Measurements from ENCODE around the gene SLC39A11.
"Not testable (repeated sequence)": the region's sequence is repeated elsewhere in the genome, so short reads cannot be mapped to it uniquely, and the experiment has no call there.

Gene SLC39A11

DNA sequence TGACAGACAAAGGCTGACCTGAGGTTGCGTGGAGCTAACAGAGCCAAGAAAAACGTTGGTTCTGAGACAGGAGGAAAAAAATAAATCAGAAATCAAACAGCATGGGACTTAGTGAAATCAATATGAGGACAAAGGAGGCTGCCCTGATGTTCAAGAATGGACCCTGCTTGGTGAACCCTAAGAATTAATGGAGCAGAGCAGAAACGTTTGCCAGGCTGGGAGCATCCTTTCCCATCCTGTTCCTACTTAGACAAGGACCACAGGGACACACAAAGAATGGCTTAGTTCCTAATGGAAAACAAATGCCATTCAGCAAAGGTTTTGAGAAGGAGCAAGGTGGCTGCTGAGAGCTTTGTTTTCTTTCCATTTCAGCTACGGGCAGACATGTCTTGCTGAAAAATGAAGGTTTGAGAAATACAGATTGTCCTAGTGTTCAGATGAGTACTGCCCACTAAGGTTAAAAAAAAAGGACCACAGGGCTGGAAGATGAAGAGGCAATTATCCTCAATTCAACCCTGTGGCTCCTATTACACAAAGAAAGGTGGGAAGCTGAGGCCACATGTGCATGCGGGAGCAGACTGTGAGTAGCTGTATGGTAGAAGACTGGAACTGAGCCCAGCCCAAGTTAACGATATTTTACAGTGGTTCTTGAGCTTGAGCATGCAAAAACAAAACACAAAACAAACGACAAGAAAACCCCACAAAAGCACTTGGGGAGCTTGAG is 230.1 kb downstream of the SLC39A11 start:
- DNase-seq: no peak

DNA sequence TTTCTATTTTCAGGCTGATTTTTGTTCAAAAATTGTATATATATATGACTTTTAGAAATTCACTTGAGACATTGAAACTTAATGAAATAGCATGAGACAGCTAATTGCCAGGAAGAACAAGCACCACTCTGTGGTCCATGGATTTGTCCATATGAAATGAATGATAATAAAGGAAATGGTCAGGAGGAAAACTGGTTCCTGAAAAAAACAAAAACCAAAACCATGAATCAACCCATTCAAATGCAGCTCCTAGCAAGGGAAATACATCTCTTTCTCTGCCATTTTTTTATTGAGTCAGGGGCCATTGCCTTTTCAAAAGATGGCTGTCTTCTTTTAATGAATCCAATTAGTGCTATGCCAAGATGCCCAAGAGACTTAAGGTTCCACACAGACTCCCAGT is 230.7 kb downstream of the SLC39A11 start:
- DNase-seq: no peak

DNA sequence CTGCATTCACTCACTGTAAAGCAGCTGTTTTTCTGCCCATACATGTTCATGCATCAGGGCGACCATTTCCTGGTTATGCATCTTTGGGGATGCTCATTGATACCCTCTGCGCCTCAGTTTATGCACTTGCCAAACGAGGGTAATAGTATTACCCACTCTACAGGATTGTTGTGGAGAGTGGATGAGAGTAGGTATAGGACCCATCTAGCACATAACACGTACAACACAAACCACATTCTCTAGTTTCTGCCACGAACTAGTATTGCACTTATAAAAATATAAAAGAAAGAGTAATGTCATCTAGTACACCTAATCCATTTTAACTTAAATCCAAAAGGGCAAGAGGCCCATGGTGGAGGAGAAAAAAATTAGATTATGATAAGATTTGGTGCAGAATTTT is 231.7 kb downstream of the SLC39A11 start:
- no peak for DNase-seq

GRCh38 chr17:72858826-72859495 is 233.5 kb downstream of the SLC39A11 start:
- no peak for DNase-seq

- DNase-seq: no peak
Observed at GRCh38 chr17:72853440-72854415, 238.8 kb downstream of the SLC39A11 start.

DNA sequence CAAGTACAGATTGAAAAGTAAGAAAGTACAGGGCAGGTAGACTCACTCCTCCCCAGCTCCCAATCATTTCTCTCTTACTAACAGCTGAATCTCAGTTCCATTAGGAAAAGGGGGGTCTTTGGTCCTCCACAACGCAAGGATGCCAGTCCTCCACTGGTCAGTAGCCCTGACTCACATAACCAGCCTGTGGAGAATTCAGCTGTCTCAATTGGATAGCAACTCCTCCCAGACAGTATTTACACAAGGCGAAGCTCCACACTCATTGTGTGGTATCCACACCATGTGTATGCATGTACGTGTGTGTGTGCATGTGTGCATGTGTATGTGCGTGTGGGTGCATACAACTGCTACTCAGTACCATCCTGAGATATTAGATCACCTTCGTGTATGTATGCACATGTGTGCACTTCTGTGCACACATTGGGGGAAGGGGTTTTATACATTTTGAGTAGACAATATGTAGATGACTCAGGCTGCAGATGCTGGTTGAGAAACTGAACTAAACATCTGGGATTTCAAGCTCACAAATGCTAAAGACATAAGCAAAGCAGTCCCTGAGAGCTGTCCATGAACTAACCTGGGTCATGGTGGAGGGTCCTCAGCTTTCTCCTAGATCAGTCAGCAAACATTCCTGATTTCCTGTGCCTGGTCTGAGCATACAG is 240.1 kb downstream of the SLC39A11 start:
- DNase-seq: no peak

DNA sequence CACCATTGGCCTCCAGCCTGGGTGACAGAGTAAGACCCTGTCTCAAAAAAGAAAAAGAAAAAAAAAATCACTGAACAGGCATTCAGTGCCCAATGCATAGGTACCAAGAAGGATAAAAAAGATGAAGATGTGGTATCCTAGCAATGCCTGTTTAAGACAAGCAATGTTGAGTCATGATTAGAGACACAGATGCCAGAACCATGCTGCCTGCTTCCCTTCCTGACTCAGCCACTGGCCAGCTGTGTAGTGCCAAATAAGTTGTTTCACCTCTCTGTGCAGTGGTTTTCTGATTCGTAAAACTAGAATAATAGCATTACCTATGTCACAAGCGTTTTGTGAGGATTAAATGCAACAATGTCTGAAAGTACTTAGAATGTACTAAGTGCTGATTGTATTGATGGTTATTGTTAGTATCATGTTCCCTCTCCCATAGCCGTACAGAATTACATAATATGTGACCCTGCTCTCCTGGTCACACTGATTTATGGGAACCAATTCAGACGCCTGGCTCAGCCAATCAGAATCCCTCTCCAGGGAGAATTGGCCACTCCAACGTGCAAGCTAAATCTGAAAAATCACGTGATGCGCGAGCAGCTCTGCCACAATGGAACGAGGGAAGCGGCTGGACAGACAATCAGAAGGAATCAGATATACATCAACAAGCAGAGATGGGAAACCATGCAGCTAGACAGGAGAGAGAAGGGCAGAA is 241.9 kb downstream of the SLC39A11 start:
- DNase-seq: no peak

DNA sequence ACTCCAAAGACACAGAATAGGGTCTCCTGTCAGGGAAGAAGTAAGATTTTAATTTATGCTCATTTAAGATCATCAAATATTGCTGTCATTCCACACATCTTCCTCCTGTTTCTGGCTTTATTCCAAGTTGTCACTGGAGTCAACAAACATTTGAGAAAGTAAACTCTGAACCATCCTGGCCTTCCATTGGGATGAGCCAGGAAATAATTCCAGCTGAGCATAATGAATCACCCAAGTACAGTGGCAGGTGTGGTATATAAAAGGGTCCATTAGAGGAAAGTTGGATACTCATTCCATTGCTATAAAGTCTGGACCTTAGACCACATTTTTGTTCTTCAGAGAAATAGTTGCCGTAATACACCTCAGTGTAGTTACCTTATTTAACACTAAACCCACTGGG is 246.1 kb downstream of the SLC39A11 start:
- DNase-seq: no peak

GRCh38 chr17:72843591-72843990 is 248.9 kb downstream of the SLC39A11 start:
- no peak for DNase-seq

- DNase-seq: no peak
Observed at GRCh38 chr17:72840019-72840418, 252.5 kb downstream of the SLC39A11 start.

DNA sequence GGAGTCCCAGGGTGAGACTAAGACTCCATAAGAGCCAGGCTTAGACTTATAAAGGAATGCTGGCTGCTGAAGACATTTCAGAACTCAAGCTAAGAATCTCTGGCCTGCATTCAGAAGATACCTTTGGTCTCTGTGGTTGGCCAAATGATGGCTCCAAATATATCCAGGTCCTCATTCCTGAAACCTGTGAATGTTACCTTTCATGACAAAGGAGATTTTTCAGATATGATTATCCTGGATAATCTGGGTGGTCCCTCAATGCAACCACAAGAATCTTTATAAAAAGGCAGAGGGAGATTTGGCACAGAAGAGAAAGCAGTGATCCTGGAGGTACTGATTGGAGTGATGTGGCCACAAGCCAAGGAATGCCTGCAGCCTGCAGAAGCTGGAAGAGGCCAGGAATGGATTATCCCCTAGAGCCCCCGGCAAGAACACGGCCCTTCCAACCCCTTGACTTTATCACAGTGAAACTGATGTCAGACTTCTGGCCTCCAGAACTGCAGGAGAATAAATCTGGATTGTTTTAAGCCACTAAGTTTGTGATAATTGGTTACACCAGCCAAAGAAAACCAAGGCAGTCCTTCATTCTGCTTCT is 253.3 kb downstream of the SLC39A11 start:
- DNase-seq: no peak

- no peak for DNase-seq
Observed at GRCh38 chr17:72838581-72838980, 253.9 kb downstream of the SLC39A11 start.

GRCh38 chr17:72838068-72838467 is 254.4 kb downstream of the SLC39A11 start:
- no peak for DNase-seq

- DNase-seq: no peak
Observed at GRCh38 chr17:72837335-72837734, 255.2 kb downstream of the SLC39A11 start.

DNA sequence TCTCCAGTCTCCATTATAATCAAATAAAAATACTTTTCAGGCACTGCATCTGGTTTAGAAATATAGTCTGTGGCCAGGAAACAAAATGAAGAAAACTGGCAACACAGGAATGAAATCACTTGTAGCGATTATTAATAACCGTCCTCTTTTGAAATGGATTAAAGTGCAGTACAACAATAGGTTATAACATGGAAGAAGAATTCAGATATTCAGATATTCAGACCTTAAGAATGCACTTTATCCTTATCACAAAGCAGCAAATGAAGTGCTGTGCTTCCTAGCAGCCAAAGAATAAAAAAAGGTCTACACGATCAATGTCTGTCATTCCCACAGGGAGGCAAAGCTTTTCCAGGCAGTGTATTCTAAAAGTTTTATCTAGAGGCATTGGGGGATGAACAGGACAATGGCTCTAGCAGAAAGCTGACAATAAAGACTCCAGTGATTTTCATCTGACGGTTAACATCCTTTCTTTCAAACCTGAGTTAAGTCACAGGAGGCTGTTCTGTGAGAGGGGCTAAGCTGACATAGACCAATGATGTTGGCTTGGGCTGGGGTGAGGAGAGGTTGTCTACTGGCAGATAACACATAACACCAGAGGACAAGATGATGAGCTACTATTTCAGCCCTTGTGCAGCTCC is 259.2 kb downstream of the SLC39A11 start:
- DNase-seq: no peak

GRCh38 chr17:72832306-72832705 is 260.2 kb downstream of the SLC39A11 start:
- no peak for DNase-seq

DNA sequence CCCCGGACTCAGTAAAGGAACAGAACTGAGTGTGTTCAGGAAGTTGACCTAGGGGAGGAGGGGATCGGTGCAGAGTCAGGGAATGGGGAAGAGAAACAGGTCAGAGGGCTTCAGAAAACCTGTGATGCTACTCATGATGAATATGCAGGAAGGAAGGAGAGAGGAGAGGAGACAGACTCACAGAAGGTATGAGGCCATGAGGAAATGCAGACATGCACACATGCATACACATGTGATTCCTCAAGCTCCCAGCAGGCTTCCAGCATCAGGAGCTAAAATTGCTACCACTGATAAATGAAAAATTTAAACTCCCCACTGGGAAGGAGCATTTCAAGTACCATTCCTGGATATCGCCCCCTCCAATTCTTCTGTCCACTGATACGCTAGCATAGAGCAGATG is 262.6 kb downstream of the SLC39A11 start:
- no peak for DNase-seq

DNA sequence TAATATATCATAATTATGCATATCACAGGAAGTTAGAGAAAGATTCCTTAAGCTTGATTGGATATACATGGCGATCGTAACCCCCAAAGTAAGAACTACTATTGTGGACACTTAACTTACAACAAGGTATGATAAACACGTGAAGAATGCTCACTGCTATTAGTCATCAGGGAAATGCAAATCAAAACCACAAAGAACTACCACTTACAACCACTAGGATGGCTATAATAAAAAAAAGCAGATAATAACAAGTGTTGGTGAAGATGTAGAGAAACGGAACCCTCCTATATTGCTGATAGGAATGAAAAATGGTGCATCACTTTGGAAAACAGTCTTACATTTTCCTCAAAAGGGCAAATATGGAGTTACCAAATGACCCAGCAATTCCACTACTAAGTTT is 265.9 kb downstream of the SLC39A11 start:
- DNase-seq: no peak

DNA sequence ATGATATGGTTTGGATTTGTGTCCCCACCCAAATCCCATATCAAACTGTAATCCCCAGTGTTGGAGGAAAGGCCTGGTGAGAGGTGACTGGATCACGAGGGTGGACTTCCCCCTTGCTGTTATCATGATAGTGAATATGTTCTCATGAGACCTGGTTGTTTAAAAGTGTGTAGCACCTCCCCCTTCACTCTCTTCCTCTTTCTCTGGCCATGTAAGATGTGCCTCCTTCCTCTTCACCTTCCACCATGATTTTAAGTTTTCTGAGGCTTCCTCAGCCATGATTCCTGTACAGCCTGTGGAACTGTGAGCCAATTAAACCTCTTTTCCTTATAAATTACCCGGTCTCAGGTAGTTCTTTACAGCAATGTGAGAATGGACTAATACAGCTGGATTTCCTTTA is 266.4 kb downstream of the SLC39A11 start:
- peak in 3 of 4 experiments; percentile 2 to 14 (median 10) for DNase-seq

DNA sequence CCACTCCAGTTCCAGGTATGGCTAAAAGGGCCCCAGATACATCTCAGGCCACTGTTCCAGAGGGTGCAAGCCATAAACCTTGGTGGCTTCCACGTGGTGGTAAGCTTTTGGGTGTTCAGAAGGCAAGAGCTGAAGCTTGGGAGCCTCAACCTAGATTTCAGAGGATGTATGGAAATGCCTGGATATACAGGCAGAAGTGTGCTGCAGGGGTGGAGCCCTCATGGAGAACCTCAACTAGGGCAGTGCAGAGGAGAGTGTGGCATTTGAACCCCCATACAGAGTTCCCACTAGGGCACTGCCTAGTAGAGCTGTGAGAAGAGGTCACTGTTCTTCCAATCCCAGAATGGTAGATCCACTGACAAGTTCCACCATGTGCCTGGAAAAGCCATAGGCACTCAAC is 267.3 kb downstream of the SLC39A11 start:
- no peak for DNase-seq

DNA sequence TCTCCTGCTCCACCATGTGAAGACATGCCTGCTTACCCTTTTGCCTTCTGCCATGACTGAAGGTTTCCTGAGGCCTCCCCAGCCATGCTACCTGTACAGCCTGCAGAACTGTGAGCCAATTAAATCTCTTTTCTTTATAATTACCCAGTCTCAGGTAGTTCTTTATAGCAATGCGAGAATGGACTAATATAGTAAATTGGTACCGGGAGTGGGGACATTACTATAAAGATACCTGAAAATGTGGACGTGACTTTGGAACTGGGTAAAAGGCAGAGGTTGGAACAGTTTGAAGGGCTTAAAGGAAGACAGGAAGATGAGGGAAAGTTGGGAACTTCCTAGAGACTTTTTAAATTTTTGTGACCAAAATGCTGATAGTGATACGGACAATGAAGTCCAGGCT is 268.2 kb downstream of the SLC39A11 start:
- DNase-seq: not testable (repeated sequence)
